SHP77 treated with DMSO at 0.1 percent for 48 hours (cell line): Measurements from ENCODE around the gene UHRF1.
"Not testable (repeated sequence)": the region's sequence is repeated elsewhere in the genome, so short reads cannot be mapped to it uniquely, and the experiment has no call there.

ENCODE experiments used
- DNase-seq: peaks from one replicate; lab custom pipeline; 2025; lab: John Stamatoyannopoulos, UW

The UHRF1 gene

GRCh38 chr19:4971816-4972495, 62.7 kb downstream of the UHRF1 start:
- no peak for DNase-seq

- DNase-seq, result no peak
Observed at GRCh38 chr19:4972509-4973230, 63.4 kb downstream of the UHRF1 start.

GRCh38 chr19:4974880-4975469, 65.7 kb downstream of the UHRF1 start:
- no peak for DNase-seq

GRCh38 chr19:4975601-4976000, 66.3 kb downstream of the UHRF1 start:
- DNase-seq, result not testable (repeated sequence)

- no peak for DNase-seq
Observed at GRCh38 chr19:4976401-4977298, 67.3 kb downstream of the UHRF1 start.

- DNase-seq, result no peak
Observed at GRCh38 chr19:4977299-4978174, 68.2 kb downstream of the UHRF1 start.

GRCh38 chr19:4979211-4979807, 70.0 kb downstream of the UHRF1 start:
- DNase-seq, result no peak

GRCh38 chr19:4980067-4980466, 70.8 kb downstream of the UHRF1 start:
- no peak for DNase-seq

- no peak for DNase-seq
Observed at GRCh38 chr19:4980838-4981680, 71.8 kb downstream of the UHRF1 start.

GRCh38 chr19:4981681-4981958, 72.3 kb downstream of the UHRF1 start:
- DNase-seq, result no peak

- DNase-seq, result no peak
Observed at GRCh38 chr19:4983346-4984105, 74.2 kb downstream of the UHRF1 start.

GRCh38 chr19:4984106-4984380, 74.7 kb downstream of the UHRF1 start:
- DNase-seq, result no peak

GRCh38 chr19:4984438-4984990, 75.2 kb downstream of the UHRF1 start:
- DNase-seq, result no peak

- DNase-seq, result no peak
Observed at GRCh38 chr19:4985551-4985991, 76.3 kb downstream of the UHRF1 start.

GRCh38 chr19:4986056-4986455, 76.8 kb downstream of the UHRF1 start:
- no peak for DNase-seq

GRCh38 chr19:4986471-4986891, 77.2 kb downstream of the UHRF1 start:
- no peak for DNase-seq

GRCh38 chr19:4987256-4987655, 78.0 kb downstream of the UHRF1 start:
- DNase-seq, result no peak

GRCh38 chr19:4987692-4988370, 78.5 kb downstream of the UHRF1 start:
- DNase-seq, result no peak
